Measurements from ENCODE around the gene PPP2R2D. TPM values are rescaled to one million over a fixed set of nuclear protein-coding genes. Genes with fewer than 3 reads are reported as not detected.

The PPP2R2D gene
- total RNA-seq, 1 donor = 23.9 TPM

DNA sequence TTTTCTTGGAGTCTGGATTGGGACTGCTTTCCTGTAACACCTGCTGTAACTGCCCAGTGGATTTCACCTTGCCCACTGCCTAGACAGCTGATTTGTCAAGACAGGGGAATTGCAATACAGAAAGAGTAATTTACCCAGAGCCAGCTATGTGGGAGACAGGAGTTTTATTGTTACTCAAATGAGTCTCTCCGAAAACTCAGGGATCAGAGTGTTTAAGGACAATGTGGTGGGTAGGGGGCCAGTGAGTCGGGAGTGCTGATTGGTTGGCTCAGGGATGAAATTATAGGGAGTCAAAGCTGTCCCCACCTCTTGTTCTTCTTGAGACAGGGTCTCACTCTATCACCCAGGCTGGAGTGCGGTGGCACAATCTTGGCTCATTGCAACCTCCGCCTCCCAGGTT is 106.2 kb downstream of the PPP2R2D start:
- H3K79me2 ChIP-seq (ENCODE audit: insufficient read depth, low read length) = no peaks in the 10 kb centered on the region
- no peak overlapping the region for H2AFZ ChIP-seq (ENCODE audit: low read length)
- H3K4me2 ChIP-seq (ENCODE audit: insufficient read depth, low read length) = no peak overlapping the region
- H3K27ac ChIP-seq (ENCODE audit: low read depth, low read length) = no peak overlapping the region
- no peak for DNase-seq (ENCODE audit: insufficient read length, low spot score, missing footprints)
- no peaks in the 10 kb centered on the region for H3K4me1 ChIP-seq (ENCODE audit: insufficient read depth, low read length)
- H3K36me3 ChIP-seq (ENCODE audit: insufficient read depth, low read length) = no peaks in the 10 kb centered on the region
- H3K4me3 ChIP-seq (ENCODE audit: insufficient read depth, low read length) = no peak overlapping the region
- H4K20me1 ChIP-seq (ENCODE audit: insufficient read depth, low read length) = no peaks in the 10 kb centered on the region
- TF ChIP-seq, protein P1, sequence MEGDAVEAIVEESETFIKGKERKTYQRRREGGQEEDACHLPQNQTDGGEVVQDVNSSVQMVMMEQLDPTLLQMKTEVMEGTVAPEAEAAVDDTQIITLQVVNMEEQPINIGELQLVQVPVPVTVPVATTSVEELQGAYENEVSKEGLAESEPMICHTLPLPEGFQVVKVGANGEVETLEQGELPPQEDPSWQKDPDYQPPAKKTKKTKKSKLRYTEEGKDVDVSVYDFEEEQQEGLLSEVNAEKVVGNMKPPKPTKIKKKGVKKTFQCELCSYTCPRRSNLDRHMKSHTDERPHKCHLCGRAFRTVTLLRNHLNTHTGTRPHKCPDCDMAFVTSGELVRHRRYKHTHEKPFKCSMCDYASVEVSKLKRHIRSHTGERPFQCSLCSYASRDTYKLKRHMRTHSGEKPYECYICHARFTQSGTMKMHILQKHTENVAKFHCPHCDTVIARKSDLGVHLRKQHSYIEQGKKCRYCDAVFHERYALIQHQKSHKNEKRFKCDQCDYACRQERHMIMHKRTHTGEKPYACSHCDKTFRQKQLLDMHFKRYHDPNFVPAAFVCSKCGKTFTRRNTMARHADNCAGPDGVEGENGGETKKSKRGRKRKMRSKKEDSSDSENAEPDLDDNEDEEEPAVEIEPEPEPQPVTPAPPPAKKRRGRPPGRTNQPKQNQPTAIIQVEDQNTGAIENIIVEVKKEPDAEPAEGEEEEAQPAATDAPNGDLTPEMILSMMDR (IDR thresholded peaks at IDR 0.05; ENCODE audit: extremely low read depth, low read depth, low read length) = no peak
- peaks cover 3% of the 10 kb centered on the region for H3K27me3 ChIP-seq (ENCODE audit: insufficient read depth, low read length)
- no peaks in the 10 kb centered on the region for H3K9me3 ChIP-seq (ENCODE audit: low read depth, low read length)

DNA sequence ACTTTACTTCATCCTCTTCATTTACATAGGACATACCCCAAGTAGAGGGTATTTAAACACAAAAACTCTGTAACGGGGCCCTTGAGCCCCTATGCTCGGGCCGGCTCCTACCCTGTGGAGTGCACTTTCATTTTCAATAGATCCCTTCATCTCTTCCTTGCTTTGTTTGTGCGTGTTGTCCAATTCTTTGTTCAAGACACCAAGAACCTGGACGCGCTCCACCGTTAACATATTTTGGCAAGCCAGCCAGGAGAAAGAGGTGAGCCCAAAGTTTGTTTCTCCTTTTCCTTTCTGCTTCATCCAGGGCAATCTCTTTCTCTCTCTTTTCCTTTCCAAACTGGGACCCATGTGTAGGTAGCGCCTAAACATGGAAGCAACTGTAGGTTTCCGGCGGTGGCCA is 106.9 kb downstream of the PPP2R2D start:
- Histone ChIP-seq H3K4me2 (ENCODE audit: insufficient read depth, low read length) (no peak overlapping the region), H3K4me3 (ENCODE audit: insufficient read depth, low read length) (no peak overlapping the region), H4K20me1 (ENCODE audit: insufficient read depth, low read length) (no peaks in the 10 kb centered on the region), H3K27me3 (ENCODE audit: insufficient read depth, low read length) (peaks cover 3% of the 10 kb centered on the region), H3K4me1 (ENCODE audit: insufficient read depth, low read length) (no peaks in the 10 kb centered on the region), H3K27ac (ENCODE audit: low read depth, low read length) (no peak overlapping the region), H3K79me2 (ENCODE audit: insufficient read depth, low read length) (no peaks in the 10 kb centered on the region), H3K9me3 (ENCODE audit: low read depth, low read length) (no peaks in the 10 kb centered on the region), H2AFZ (ENCODE audit: low read length) (no peak overlapping the region), H3K36me3 (ENCODE audit: insufficient read depth, low read length) (no peaks in the 10 kb centered on the region)
- no peak for DNase-seq (ENCODE audit: insufficient read length, low spot score, missing footprints)
- TF ChIP-seq, protein P1 (IDR thresholded peaks at IDR 0.05; ENCODE audit: extremely low read depth, low read depth, low read length) = no peak

Other genes starting within 250 kb of the PPP2R2D start
- gene BNIP3, start 80.9 kb downstream of the PPP2R2D start, total RNA-seq = 53.0 and 112 TPM in 2 replicates
- gene JAKMIP3, start 164.9 kb downstream of the PPP2R2D start, total RNA-seq = 0.29 and 0.36 TPM in 2 replicates